Cardiac ventricle fibroblast (primary cell): ENCODE results near the gene DEFB113. TPM values are rescaled to one million over a fixed set of nuclear protein-coding genes. Genes with fewer than 3 reads are reported as not detected.

Experiments
- total RNA-seq: library from RNA; depleted of rRNA; stranded (reverse); fragments of >200 nt; gene quantifications from 2 replicates; pipeline ENCODE4 v1.2.3, GENCODE V29; 2015

DEFB113 gene, protein sequence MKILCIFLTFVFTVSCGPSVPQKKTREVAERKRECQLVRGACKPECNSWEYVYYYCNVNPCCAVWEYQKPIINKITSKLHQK
- not detected in 2 replicates for total RNA-seq

DNA sequence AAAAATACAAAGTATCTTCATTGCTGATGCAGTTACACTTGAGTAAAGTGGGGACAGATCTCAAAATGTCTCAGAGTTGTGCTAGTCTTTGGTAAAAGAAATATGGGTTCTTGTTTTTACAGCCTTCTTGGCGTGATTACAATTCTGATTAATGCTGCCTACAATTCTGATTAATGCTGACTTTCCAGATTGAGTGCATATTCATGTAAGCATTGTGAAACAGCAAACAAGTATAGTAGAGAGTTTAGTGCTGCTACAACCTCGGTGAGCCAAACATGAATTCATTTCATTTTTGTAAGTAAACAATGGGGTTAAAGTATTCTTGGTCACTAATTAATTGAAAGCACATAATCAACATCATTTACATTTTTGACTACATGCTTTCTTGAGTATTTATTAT is at the start of gene DEFB113:
Gene DEFB113, minus strand, starts transcription at position 21 of the 400 bp plus-strand sequence. Its CDS starts 0 bp downstream, at position 21.

DNA sequence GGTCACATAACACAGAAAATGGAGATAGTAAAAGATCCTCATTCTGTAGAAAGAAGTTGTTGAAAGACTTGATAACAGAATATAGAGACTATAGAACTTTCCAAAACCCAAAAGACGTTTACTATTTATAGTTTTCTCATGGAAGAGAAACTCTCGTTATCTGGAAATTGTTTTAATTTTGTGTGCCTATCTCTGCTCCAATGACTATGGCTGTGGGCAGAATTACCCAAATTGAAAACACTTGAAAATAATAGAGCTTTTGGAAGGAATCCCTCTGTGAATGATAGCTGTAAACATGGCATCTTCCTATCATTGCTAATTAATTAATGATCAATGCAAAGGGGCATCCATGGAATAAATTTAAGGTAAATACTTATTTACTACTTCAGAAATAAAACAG is 5.4 kb downstream of the DEFB113 start, which contains the start of gene DEFB114:
Gene DEFB114, minus strand, starts transcription at position 101 of the 400 bp plus-strand sequence. Its CDS starts 59 bp downstream, at position 42.

Other genes starting within 250 kb of the DEFB113 start
- not detected in 2 replicates for gene CRISP3, start 225.2 kb downstream of the DEFB113 start, total RNA-seq
- gene PGK2, start 182.3 kb downstream of the DEFB113 start, total RNA-seq, result not detected in 2 replicates
- not detected in 2 replicates for gene CRISP1, start 103.1 kb downstream of the DEFB113 start, total RNA-seq
- not detected in 2 replicates for gene DEFB114, start 5.5 kb downstream of the DEFB113 start, total RNA-seq
- gene DEFB110, start 52.4 kb upstream of the DEFB113 start, total RNA-seq, result not detected in 2 replicates
- not detected in 2 replicates for gene DEFB112, start 80.3 kb upstream of the DEFB113 start, total RNA-seq